NCI-H2107 treated with DMSO at 0.1 percent for 48 hours (cell line): ENCODE data around the gene SCAMP2.
"Not testable (repeated sequence)": the region's sequence is repeated elsewhere in the genome, so short reads cannot be mapped to it uniquely, and the experiment has no call there.

ENCODE experiments used
- DNase-seq: peaks from one replicate; lab custom pipeline; 2025; ENCODE audit not compliant: unreplicated experiment; lab: John Stamatoyannopoulos, UW

The SCAMP2 gene

DNA sequence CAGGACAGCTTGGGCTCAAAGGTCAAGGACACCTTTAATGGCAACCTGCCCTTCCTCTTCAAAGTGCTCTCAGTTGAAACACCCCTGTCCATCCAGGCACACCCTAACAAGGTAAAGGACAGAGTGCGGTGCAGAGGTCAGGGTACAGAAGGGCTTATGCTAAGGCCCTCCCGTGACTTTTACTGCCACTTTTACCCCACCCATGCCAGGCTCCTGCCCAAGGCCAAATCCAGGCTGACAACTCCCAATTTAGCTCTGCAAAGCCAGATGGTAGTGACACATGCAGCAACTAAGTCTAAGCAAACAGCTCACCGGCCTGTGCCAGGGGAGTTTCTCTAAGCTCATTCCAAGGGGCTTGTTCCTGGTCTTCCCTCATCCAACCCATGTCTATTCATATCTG lies 18.3 kb upstream of the SCAMP2 start:
- no peak for DNase-seq

- no peak for DNase-seq
Observed at GRCh38 chr15:74890665-74890960, 17.4 kb upstream of the SCAMP2 start.

DNA sequence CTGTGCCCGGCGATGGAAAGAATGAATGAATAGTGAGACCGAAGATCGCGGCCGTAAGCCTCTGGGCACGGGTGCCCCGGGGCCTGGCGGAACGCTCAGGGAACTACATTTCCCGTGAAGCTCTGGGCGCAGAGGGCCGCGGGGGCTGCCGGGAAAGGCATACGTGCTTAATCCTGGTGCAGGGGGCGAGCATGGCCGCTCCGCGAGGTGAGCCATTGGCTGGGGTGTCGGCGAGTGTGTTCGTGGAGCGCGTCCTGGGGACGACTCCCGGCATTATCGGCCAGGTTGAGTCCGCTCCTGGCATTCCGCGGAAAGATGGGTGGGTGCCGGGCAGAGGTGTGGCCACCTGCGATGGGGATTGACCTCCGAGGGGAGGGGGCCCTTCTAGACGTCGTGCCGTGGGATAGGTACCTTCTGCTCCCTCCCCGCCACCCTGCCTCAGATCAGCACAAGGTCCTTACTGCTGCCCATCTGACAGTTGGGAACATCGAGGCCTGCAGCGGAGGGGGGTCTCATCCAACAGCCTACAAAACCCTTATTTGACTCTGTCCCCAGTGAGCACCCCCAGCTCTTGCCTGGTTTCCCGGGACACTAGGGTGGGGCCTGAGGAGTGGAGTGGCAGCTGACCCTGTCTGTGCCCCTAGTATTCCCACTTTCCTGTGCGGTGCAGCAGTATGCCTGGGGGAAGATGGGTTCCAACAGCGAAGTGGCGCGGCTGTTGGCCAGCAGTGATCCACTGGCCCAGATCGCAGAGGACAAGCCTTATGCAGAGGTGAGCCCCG lies 16.9 kb upstream of the SCAMP2 start, which contains the start of gene MPI:
TSS of gene MPI (plus strand) at position 160 of the 782 bp plus-strand sequence. CDS start at position 192, 32 bp downstream.
- DNase-seq: peak; percentile 20

DNA sequence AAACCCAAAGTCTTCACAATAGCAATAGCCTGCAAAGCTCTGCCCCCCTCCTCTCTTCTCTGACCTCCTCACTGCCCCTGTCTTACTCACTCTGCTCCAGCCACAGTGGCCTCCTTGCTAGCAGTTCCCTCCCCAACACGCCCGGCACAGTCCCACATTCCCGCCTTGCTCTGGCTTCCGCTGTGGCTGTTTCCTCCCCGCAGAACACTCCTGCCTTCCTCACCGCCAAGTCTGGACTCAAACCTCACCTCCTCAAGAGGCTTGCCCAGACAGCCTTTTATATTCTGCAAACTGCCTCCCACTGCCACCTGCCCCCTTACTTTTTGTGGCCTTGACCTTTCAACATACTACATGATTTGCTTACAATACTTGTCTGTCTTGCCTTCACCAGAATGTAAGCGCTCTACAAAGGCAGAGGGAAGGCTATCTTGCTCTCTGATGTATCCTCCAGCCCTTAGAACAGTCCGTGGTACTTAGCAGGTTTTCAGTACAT lies 16.3 kb upstream of the SCAMP2 start:
- DNase-seq: no peak

GRCh38 chr15:74888716-74889115 lies 15.6 kb upstream of the SCAMP2 start:
- DNase-seq: no peak

DNA sequence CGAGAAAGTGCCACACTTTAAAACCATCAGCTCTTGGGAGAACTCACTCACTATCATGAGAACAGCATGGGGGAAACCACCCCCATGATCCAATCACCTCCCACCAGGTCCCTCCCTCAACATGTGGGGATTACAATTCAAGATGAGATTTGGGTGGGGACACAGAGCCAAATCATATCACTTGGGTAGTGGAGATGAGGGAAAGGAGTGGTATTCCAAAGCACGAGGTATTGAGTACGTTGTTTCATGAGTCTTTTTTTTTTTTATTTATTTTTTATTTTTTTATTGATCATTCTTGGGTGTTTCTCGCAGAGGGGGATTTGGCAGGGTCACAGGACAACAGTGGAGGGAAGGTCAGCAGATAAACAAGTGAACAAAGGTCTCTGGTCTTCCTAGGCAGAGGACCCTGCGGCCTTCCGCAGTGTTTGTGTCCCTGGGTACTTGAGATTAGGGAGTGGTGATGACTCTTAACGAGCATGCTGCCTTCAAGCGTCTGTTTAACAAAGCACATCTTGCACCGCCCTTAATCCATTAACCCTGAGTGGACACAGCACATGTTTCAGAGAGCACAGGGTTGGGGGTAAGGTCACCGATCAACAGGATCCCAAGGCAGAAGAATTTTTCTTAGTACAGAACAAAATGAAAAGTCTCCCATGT lies 14.5 kb upstream of the SCAMP2 start:
- not testable (repeated sequence) for DNase-seq

GRCh38 chr15:74885461-74885860 lies 12.3 kb upstream of the SCAMP2 start:
- DNase-seq: no peak

DNA sequence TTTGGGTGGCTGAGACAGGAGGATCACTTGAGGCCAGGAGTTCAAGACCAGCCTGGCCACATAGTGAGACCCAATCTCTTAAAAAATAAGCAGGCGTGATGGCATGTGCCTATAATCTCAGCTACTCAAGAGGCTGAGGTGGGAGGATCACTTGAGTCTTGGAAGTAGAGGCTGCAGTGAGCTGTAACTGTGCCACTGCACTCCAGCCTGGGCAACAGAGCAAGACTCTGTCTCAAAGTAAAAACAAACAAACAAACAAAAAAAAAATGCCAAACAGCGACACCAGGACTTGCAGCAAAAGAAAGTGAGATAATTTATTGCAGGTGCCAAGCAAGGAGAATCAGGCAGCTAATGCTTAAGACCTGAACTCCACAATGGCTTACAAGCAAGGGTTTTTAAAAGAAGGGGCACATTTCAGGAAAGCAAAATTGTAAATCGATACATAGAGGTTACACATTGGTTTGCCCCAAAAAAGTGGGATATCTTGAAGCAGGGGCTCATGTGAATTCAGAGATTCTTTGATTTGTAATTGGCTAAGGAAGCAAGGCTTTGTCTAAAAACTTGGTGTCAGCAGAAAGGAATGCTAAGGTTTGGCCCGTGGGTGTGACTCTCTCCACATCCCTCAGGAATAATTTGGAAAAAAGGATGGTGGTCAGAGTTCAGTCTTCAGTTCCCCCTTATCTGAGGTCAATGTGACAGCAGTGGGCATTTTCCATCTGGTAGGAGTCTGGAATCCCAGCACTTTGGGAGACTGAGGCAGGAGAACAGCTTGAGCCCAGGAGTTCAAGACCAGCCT lies 11.5 kb upstream of the SCAMP2 start:
- DNase-seq: no peak

DNA sequence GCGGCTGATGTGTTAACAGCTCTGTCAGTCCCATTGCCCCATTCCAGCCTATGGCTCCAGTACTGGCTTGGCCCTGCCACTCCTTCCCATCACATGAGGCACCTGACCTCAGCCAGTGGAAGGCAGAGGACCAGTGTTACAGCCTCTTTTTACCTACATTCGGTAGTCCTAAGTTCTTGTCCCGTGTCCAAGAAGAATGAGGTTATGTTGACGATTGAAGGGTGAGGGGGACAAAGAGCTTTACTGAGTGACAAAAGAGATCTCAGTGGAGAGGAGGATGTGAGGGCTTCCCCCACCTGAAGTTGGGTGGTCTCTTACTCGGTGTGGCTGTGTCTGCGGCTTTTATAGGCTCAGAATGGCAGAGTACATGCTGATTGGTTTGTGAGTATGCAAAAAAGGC lies 9.4 kb upstream of the SCAMP2 start:
- DNase-seq: no peak

DNA sequence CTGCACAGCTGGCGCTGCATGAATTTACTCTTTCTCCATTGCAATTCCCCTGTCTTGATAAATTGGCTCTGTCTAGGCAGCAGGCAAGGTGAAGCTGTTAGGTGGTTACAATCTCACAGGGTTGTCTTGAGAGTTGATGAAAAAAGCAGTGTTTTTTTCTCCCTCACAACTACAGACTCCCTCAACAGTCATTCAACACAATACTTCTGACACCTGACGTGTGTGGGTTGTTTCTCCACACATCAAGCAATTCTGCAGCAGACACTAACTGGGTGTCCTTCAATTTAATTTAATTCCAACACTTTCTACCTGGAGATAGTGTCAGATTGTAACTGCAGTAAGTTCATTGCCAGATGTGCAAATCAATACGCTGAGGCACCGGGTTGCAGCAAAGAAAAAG lies 5.1 kb upstream of the SCAMP2 start:
- DNase-seq: no peak

DNA sequence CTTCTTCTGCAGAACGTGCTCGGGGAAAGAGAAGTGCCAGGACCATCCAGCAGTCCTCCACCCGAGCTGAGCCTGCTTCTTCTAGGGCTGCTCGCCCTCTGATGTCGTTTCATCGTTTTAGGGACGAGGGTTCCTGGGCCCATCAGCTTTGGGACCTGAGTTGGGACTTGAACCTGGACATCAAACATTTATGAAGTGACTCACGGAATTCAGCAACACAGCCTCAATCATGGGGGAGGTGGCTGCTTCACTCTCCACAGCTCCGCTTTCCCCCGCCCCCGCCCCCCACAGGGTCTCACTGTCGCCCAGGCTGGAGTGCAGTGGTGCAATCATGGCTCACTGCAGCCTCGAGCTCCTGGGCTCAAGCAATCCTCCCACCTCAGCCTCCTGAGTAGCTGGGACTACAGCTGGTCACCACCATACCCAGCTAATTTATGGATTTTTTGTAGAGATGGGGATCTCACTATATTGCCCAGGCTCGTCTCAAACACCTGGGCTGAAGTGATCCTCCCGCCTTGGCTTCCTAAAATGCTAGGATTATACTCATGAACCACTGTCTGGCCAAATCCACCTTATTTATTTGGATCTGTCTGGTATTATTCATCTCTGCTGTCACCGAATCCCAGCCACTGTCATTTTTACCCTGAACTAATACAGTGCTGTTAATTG lies 725 bp upstream of the SCAMP2 start:
- DNase-seq: no peak

GRCh38 chr15:74872702-74873035 lies 496 bp downstream of the SCAMP2 start:
- no peak for DNase-seq

- no peak for DNase-seq
Observed at GRCh38 chr15:74870436-74871215, 2.5 kb downstream of the SCAMP2 start.

DNA sequence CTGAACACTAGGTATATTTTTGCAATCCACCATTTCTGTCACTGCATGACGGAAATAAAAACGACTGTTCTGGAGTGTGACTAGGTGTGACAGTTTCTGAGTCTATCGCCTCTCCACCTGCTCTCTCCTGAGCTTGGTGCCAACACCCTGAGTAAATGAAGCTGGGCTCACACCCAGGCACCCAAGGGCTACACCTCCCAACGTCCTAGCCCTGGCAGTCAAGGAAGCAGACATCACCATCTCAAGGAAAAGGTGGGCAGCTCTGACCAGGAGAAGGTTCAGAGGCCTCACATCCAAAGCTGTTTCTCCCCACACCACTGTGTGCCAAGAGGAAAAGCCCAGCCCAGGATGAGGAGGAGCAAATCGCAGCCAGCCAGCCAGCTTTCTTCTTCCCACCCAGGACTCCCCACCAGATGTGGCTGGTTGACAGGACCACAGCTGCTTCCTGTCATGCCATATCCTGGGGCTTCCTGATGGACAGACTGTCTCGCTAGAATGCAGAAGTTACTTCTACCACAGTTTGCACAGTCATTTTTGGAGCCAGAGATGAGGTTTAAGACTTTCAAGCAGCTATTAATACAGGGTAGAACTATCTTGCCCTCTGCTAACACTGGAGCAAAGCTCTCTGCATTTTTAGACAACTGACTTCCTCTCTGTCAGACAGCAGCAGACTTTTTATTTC lies 3.3 kb downstream of the SCAMP2 start:
- no peak for DNase-seq

DNA sequence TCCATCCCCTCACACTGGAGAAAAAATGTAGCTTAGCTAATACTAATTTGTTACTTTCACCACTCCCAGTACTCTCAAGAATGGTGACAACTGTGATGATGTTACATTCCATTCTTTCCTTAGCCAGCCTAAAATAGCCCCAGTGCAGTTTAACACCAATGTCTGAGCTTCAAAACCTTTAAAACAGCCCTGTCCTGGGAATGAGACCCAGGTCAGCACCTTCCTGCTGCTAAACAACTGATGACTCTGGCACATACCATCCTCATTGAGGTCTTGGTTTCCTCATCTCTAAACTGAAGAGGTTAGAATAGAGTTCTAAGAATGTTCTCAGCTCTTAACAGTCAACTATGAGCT lies 3.8 kb downstream of the SCAMP2 start:
- DNase-seq: no peak

GRCh38 chr15:74868059-74868458 lies 5.1 kb downstream of the SCAMP2 start:
- no peak for DNase-seq

DNA sequence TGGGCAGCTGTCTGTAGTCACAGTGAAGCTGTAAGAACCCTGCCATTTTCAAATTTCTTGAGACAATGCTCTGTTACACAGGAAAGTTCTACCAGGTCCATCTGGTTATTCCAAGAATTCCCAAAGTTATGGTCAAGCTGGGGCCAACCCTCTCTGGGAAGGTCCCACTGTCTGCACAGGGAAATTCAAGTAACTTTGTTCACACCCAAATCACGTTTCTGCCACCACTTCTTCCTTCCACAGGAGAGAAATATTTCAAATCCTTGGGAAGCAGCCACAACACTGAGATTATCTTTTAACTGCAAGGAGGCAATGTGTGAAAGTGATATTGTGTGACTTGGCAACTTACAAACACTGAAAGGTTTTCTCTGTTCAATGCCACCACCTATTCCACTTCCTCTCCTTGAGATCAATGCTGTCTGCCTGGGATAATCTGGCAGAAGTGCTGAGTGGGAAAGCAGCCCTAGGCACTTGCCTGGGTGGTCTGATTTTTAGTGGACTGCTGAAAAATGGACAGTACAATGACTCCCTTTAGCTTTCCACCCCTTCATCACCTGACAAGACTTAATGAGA lies 5.6 kb downstream of the SCAMP2 start:
- DNase-seq: no peak

GRCh38 chr15:74866090-74866489 lies 7.1 kb downstream of the SCAMP2 start:
- no peak for DNase-seq

DNA sequence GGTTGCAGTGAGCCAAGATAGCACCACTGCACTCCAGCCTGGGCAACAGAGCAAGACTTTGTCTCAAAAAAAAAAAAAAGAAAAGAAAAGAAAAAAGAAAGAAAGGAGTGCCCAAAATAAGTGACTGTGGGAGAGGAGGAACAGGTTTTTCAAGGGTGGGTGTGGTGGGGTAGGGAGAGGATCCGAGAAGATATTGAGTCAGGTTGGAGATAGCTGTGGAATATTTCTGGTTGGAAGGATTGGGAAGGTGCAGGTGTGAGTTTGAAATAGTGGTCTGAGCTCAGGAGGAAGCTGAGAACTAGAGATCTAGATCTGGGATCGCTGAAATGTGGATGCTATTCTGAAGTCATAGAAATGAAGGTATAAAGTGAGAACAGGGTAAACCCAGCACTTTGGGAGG lies 7.8 kb downstream of the SCAMP2 start:
- no peak for DNase-seq

DNA sequence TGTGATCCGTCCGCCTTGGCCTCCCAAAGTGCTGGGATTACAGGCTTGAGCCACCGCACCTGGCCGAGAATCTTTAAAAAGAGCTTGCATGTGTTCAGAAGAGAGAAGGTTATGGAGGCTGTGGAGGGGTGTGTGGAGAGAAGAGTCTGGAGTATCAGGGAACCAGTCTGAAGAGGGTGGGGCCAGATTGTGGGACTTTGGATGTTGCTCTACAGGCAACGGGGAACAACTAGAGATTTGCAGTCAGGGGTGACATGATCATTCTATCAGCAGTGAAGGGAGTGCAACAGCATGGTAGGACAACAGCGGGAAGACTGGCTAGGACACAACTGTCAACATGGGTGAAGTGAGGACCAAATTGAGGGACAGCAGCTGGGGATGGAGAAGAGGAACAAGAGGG lies 8.9 kb downstream of the SCAMP2 start:
- no peak for DNase-seq
